GM12891 (cell line): ENCODE measurements around the gene RBM33.
A peak's percentile ranks its signal among the peaks of the same experiment; 100 is the strongest.

ENCODE experiments used
- DNase-seq: peaks from one replicate; pipeline ENCODE4 v3.0.0; 2011; ENCODE audit warnings: low spot score; ENCODE audit not compliant: insufficient read length
- FAIRE-seq: peaks from 2 replicates; lab custom pipeline; 2011; peaks lifted over from hg19 to GRCh38; lab: Jason Lieb, UNC
- PAX5 ChIP-seq: IDR thresholded peaks from 2 replicates; pipeline ENCODE4 v1.6.1; 2011; ENCODE audit warnings: low read length, moderate library complexity, mild to moderate bottlenecking; ENCODE audit not compliant: insufficient read depth, severe bottlenecking
- POLR2A ChIP-seq: IDR thresholded peaks from 2 replicates; pipeline ENCODE4 v1.6.1; 2011; ENCODE audit warnings: low read depth, low read length, control low read depth
- POLR2AphosphoS5 ChIP-seq: IDR thresholded peaks from 2 replicates; pipeline ENCODE4 v1.6.1; 2011; ENCODE audit warnings: low read depth, low read length, control low read depth
- POU2F2 ChIP-seq: IDR thresholded peaks from 2 replicates; pipeline ENCODE4 v1.6.1; 2011; ENCODE audit warnings: low read depth, mild to moderate bottlenecking, control low read depth, low read length, moderate library complexity
- SPI1 ChIP-seq: IDR thresholded peaks from 2 replicates; pipeline ENCODE4 v1.6.1; 2011; ENCODE audit warnings: low read depth, low read length, control low read depth
- TAF1 ChIP-seq: IDR thresholded peaks from 2 replicates; pipeline ENCODE4 v1.6.1; 2011; ENCODE audit warnings: low read depth, low read length, control low read depth

Gene RBM33

DNA sequence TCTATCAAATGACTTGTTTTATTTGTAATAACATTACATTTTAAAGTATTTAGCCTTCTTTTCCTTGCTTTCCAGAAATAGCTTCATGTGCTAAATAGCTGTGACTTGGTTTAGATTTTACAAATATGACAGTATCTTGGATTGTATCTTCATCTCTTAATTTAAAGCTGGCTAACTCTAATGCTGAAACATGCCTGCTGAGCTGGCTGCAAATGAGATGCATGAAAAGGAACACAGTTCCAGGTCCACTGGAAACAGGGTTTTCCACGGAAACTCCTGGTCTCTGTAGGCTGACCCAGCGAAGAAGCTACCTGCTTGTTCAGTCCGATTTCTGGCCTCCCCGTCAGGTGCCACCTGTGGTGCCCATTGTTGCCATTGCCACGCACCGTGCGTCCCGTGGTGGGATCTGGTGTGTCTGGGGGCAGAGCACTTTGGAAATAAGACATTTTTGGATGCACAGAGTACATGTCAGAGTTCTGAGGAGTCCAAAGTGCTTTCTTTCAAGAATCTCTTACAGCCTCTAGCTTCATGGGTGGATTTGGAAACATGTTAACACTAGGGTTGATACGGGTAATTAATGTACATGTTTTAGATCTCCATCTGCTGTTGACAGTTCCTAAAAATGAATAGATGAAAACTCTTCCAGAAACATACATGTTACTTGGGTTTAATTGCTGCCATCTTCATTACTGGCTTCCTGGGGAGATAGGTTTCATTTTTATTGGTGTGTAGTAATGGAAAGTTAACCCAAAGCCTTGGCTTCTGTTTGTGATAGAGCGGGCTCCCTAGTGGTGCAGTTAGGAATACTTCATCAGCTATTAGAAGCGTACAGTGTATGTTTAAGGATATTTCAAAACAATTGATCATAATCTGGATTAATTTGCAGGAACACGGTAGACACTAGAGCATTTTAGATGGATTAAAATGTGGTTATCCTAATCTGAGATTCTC lies 122.8 kb downstream of the RBM33 start:
- DNase-seq (no peak), FAIRE-seq (no peak)
- no peak for TF ChIP-seq PAX5
- no peak for TF ChIP-seq POLR2A
- TF ChIP-seq POU2F2 = no peak
- no peak for TF ChIP-seq SPI1

- FAIRE-seq (no peak), DNase-seq (no peak)
- TF ChIP-seq POLR2AphosphoS5 = no peak
- no peak for TF ChIP-seq POU2F2
- no peak for TF ChIP-seq SPI1
- no peak for TF ChIP-seq POLR2A
- TF ChIP-seq PAX5 = no peak
- TF ChIP-seq TAF1 = no peak
Measured at GRCh38 chr7:155769701-155770100, 125.2 kb downstream of the RBM33 start.

DNA sequence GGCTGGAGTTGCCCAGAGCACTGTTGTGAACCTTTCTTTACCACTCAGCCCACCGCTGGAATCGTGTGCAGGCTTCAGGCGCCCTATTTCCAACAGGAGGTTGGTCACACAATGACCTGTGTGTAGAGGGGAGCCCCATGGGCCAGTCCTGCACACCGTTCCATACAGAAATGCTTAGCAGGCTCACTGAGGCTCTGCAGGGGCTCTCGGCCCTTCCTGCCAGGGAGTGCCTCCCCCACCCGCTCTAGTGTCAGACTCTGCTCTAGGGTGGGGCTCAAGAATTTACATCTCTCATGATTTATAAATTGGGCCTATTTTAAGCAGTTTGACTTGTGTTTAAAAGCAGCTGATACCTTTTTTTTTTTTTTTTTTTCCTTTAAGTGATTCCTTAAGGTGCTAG lies 125.8 kb downstream of the RBM33 start:
- FAIRE-seq = no peak
- TF ChIP-seq POU2F2 (no peak), POLR2AphosphoS5 (no peak), PAX5 (no peak)
- no peak for DNase-seq

DNA sequence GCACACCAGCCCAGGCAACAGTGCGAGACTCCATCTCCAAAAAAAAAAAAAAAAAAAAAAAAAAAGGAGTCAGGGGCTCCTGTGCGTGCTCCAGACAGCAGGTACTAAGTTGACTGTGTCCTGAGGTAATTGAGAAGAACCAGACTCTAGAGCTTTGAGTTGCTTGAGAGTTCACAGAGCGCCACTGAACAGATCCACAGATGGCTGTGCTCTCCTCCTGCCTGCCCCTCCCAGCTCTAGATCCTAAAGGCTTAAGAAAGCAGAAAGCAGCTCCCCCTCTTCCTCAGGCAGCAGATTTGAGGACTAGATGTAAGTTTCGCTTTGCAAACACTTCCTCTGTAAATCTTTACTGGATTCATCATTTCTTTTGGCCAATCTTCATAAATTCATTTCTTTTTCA lies 129.1 kb downstream of the RBM33 start:
- FAIRE-seq = no peak
- TF ChIP-seq POU2F2 (no peak), POLR2AphosphoS5 (no peak), PAX5 (no peak), SPI1 (no peak), POLR2A (no peak), TAF1 (no peak)
- no peak for DNase-seq

GRCh38 chr7:155774947-155775346 lies 130.5 kb downstream of the RBM33 start:
- DNase-seq (no peak), FAIRE-seq (no peak)
- TF ChIP-seq POU2F2 = no peak
- TF ChIP-seq POLR2A = no peak
- no peak for TF ChIP-seq SPI1
- TF ChIP-seq POLR2AphosphoS5 = no peak
- no peak for TF ChIP-seq PAX5
- no peak for TF ChIP-seq TAF1

GRCh38 chr7:155775691-155776090 lies 131.2 kb downstream of the RBM33 start:
- no peak for TF ChIP-seq TAF1
- TF ChIP-seq PAX5 = no peak
- TF ChIP-seq POU2F2 = no peak
- no peak for TF ChIP-seq POLR2AphosphoS5
- no peak for TF ChIP-seq POLR2A
- TF ChIP-seq SPI1 = no peak
- no peak for FAIRE-seq
- no peak for DNase-seq

- FAIRE-seq (no peak), DNase-seq (no peak)
- TF ChIP-seq POLR2AphosphoS5 = no peak
- TF ChIP-seq POLR2A = no peak
- TF ChIP-seq TAF1 = no peak
- no peak for TF ChIP-seq SPI1
- no peak for TF ChIP-seq PAX5
- TF ChIP-seq POU2F2 = no peak
Measured at GRCh38 chr7:155776606-155777005, 132.1 kb downstream of the RBM33 start.

GRCh38 chr7:155778349-155778748 lies 133.9 kb downstream of the RBM33 start:
- no peak for FAIRE-seq

DNA sequence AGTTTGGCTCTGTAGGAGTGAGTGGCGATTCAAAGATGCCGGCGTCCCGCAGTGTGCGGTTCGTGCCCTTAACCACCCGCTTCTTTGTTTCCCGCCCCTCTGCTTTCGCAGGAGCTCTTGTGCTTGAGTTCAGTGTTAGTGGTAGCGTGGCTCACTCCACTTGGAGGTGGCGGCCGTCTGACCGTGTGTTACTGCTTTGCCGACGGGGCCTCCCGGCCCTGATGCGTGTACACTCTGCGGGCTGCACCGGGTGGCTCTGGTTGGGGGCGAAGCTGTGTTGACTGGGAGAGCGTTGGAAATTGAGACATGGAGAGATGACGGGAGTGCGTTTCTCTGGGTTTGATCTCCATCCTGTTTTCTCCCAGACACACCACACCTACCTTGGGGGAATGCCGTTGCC lies 136.4 kb downstream of the RBM33 start:
- TF ChIP-seq POU2F2 (no peak), POLR2A (no peak), SPI1 (no peak), PAX5 (no peak), POLR2AphosphoS5 (no peak), TAF1 (no peak)
- DNase-seq = no peak
- no peak for FAIRE-seq

More at GRCh38 chr7:155778349-155778748, 133.9 kb downstream of the RBM33 start:
- TF ChIP-seq POLR2AphosphoS5 (no peak), POU2F2 (no peak), PAX5 (no peak), SPI1 (no peak), TAF1 (no peak), POLR2A (no peak)
- DNase-seq = no peak

DNA sequence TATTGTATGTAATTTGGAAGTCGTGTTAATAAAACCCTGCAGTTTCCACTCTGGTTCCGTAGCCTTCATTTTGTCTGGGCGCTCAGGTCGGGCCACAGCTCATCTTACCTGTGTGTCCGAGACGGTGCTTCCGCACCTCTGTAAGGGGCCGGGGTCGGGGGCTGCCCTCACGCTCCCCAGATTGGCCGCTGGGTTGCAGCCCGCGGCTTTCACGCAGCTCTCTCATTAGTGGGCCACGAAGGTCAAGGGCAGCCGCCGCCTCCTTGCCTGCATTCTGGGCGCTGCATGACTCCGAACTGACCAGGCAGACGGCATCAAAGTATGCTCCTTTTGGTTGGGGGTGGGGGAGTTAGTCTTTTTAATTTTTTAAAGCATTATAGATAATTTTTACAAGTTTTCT lies 137.0 kb downstream of the RBM33 start:
- FAIRE-seq (no peak), DNase-seq (no peak)
- no peak for TF ChIP-seq TAF1
- no peak for TF ChIP-seq POLR2A
- TF ChIP-seq POLR2AphosphoS5 = no peak
- no peak for TF ChIP-seq POU2F2
- no peak for TF ChIP-seq PAX5

- TF ChIP-seq POLR2AphosphoS5 (peak; percentile 57; the same call in 1 of the 2 replicates), PAX5 (no peak)
- FAIRE-seq (no peak), DNase-seq (no peak)
Measured at GRCh38 chr7:155782466-155782865, 138.0 kb downstream of the RBM33 start.
